ENCODE data around the gene PXDC1. TPM values are rescaled to one million over a fixed set of nuclear protein-coding genes. Genes with fewer than 3 reads are reported as not detected.

Gene PXDC1
- total and polyA plus RNA-seq, 2 donors (not counting 3 experiments of a cell fraction or from before 2014, with no cell fraction given), result 60.9 to 121 TPM

DNA sequence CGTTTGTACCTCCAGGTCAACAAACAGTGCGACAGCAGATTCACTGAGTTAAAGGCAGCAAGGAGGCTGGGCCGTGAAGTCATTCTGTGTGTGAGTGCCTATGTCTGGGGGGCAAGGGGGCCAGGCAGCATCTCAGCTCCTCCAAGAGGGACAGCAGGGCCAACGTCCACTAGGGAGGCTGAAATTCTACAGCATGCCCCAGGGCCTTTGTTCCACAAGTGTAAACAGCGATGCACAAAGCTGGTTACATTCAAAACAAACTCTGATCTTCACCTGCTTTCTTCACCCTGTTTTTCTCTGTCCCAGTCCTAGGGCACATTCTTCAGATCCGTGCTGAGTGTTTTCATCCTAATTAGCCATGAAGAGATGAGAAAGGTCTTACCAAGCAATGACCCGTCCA is 41.1 kb downstream of the PXDC1 start:
- H3K4me2 ChIP-seq (ENCODE audit: insufficient read depth, low read length), result no peak overlapping the region
- no peaks in the 10 kb centered on the region for H4K20me1 ChIP-seq (replicated peaks; ENCODE audit: control insufficient read depth, extremely low read depth, insufficient read depth, low read length)
- no peaks in the 10 kb centered on the region for H3K36me3 ChIP-seq (ENCODE audit: control insufficient read depth in 2 of 2, extremely low read depth in 1 of 2, insufficient read depth in 2 of 2, low read length in 2 of 2)
- dilution Hi-C loops (cut with MboI; ENCODE audit: extremely low pct_ligation_motif_present, low sequenced_read_pairs), result no loop called here
- POLR2A ChIA-PET, result no interaction called here
- no peak for FAIRE-seq
- no peaks in the 10 kb centered on the region for H3K79me2 ChIP-seq (ENCODE audit: control insufficient read depth, insufficient read depth, low read length)
- H2AFZ ChIP-seq (ENCODE audit: low read depth, low read length), result no peak overlapping the region
- no TSS peak for BruUV-seq (replicated peaks)
- H3K9me1 ChIP-seq (replicated peaks; ENCODE audit: control insufficient read depth, extremely low read depth, insufficient read depth, low read length), result no peaks in the 10 kb centered on the region
- no peaks in the 10 kb centered on the region for H3K27me3 ChIP-seq (ENCODE audit: control insufficient read depth in 2 of 2, insufficient read depth in 2 of 2, low read length in 2 of 2)
- no peak overlapping the region for H3K9ac ChIP-seq (replicated peaks; ENCODE audit: extremely low read depth, insufficient read depth, low read length)
- CTCF ChIA-PET, result no interaction called here
- H3K27ac ChIP-seq (ENCODE audit: insufficient read depth, low read depth, low read length), result no peak overlapping the region
- peaks cover 6% of the 10 kb centered on the region for H3K4me1 ChIP-seq (ENCODE audit: control insufficient read depth, extremely low read depth, insufficient read depth, low read length)
- H3K9me3 ChIP-seq (replicated peaks; ENCODE audit: control insufficient read depth, insufficient read depth, low read length), result no peaks in the 10 kb centered on the region
- H3K4me3 ChIP-seq (replicated peaks in 1 of 3; ENCODE audit: insufficient read depth in 1 of 3, low read depth in 1 of 3, low read length in 3 of 3), result no peak overlapping the region
- TF ChIP-seq JUN (IDR thresholded peaks at IDR 0.05; ENCODE audit: borderline replicate concordance, insufficient read depth, insufficient read length, low read depth) (no peak), FOS (IDR thresholded peaks at IDR 0.05; ENCODE audit: borderline replicate concordance, insufficient read depth, low read length) (no peak), GATA2 (IDR thresholded peaks at IDR 0.05; ENCODE audit: insufficient read depth, insufficient read length, low read depth, low read length) (no peak), POLR2AphosphoS5 (IDR thresholded peaks at IDR 0.05; ENCODE audit: insufficient read depth, low read depth, low read length) (no peak), EZH2 (IDR thresholded peaks at IDR 0.05; ENCODE audit: borderline replicate concordance, low read depth, low read length, severe bottlenecking) (no peak), POLR2A (IDR thresholded peaks at IDR 0.05; ENCODE audit: low read depth, low read length) (no peak)
- TF ChIP-seq, protein P1, sequence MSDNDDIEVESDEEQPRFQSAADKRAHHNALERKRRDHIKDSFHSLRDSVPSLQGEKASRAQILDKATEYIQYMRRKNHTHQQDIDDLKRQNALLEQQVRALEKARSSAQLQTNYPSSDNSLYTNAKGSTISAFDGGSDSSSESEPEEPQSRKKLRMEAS (IDR thresholded peaks at IDR 0.05; ENCODE audit: insufficient read depth, insufficient read length), result no peak
- DNase-seq (ENCODE audit: low read depth, low spot score), result no peak
- intact Hi-C loops (cut with micrococcal nuclease), result no loop called here

DNA sequence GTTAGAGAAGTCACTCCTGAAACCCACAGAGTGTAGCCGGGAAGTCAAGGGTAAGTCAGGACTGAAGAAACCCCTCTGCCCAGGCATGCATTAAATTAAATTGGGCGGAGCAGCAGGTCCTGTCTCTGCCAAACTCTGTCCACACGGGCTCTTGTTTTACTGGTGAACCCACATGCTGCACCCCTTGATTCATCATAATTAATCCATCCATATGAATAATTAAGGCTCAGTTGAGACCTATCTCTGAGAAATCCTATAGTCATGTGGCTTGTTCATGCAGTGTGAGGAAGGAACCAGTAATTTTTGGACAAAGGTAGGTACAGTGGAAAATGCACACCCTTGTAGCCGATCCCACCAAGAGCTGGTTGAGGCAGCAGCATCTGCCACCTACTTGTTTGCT is 43.0 kb downstream of the PXDC1 start:
- CTCF ChIA-PET, result no interaction called here
- dilution Hi-C loops (cut with MboI; ENCODE audit: extremely low pct_ligation_motif_present, low sequenced_read_pairs) (no loop called here), intact Hi-C loops (cut with micrococcal nuclease) (no loop called here)
- H3K36me3 ChIP-seq (ENCODE audit: control insufficient read depth in 2 of 2, extremely low read depth in 1 of 2, insufficient read depth in 2 of 2, low read length in 2 of 2), result no peaks in the 10 kb centered on the region
- H3K27ac ChIP-seq (ENCODE audit: insufficient read depth, low read depth, low read length), result no peak overlapping the region
- H2AFZ ChIP-seq (ENCODE audit: low read depth, low read length), result no peak overlapping the region
- no peak overlapping the region for H3K4me3 ChIP-seq (replicated peaks in 1 of 3; ENCODE audit: insufficient read depth in 1 of 3, low read depth in 1 of 3, low read length in 3 of 3)
- POLR2A ChIA-PET, result no interaction called here
- no peaks in the 10 kb centered on the region for H3K9me1 ChIP-seq (replicated peaks; ENCODE audit: control insufficient read depth, extremely low read depth, insufficient read depth, low read length)
- H3K9me3 ChIP-seq (replicated peaks; ENCODE audit: control insufficient read depth, insufficient read depth, low read length), result no peaks in the 10 kb centered on the region
- peaks cover 6% of the 10 kb centered on the region for H3K4me1 ChIP-seq (ENCODE audit: control insufficient read depth, extremely low read depth, insufficient read depth, low read length)
- no peaks in the 10 kb centered on the region for H4K20me1 ChIP-seq (replicated peaks; ENCODE audit: control insufficient read depth, extremely low read depth, insufficient read depth, low read length)
- H3K4me2 ChIP-seq (ENCODE audit: insufficient read depth, low read length), result no peak overlapping the region
- DNase-seq (ENCODE audit: low read depth, low spot score), result no peak
- no peak for FAIRE-seq
- BruUV-seq (replicated peaks), result no TSS peak
- no peaks in the 10 kb centered on the region for H3K79me2 ChIP-seq (ENCODE audit: control insufficient read depth, insufficient read depth, low read length)
- H3K27me3 ChIP-seq (ENCODE audit: control insufficient read depth in 2 of 2, insufficient read depth in 2 of 2, low read length in 2 of 2), result no peaks in the 10 kb centered on the region
- no peak overlapping the region for H3K9ac ChIP-seq (replicated peaks; ENCODE audit: extremely low read depth, insufficient read depth, low read length)
- TF ChIP-seq MYC (IDR thresholded peaks at IDR 0.05; ENCODE audit: low read depth, low read length) (no peak), JUN (IDR thresholded peaks at IDR 0.05; ENCODE audit: borderline replicate concordance, insufficient read depth, insufficient read length, low read depth) (no peak), FOS (IDR thresholded peaks at IDR 0.05; ENCODE audit: borderline replicate concordance, insufficient read depth, low read length) (no peak), POLR2AphosphoS5 (IDR thresholded peaks at IDR 0.05; ENCODE audit: insufficient read depth, low read depth, low read length) (no peak), EZH2 (IDR thresholded peaks at IDR 0.05; ENCODE audit: borderline replicate concordance, low read depth, low read length, severe bottlenecking) (no peak)
- TF ChIP-seq, protein P1 (IDR thresholded peaks at IDR 0.05; ENCODE audit: insufficient read depth, insufficient read length), result no peak
- TF ChIP-seq, protein P2, sequence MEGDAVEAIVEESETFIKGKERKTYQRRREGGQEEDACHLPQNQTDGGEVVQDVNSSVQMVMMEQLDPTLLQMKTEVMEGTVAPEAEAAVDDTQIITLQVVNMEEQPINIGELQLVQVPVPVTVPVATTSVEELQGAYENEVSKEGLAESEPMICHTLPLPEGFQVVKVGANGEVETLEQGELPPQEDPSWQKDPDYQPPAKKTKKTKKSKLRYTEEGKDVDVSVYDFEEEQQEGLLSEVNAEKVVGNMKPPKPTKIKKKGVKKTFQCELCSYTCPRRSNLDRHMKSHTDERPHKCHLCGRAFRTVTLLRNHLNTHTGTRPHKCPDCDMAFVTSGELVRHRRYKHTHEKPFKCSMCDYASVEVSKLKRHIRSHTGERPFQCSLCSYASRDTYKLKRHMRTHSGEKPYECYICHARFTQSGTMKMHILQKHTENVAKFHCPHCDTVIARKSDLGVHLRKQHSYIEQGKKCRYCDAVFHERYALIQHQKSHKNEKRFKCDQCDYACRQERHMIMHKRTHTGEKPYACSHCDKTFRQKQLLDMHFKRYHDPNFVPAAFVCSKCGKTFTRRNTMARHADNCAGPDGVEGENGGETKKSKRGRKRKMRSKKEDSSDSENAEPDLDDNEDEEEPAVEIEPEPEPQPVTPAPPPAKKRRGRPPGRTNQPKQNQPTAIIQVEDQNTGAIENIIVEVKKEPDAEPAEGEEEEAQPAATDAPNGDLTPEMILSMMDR (IDR thresholded peaks at IDR 0.05; ENCODE audit: extremely low read depth in 1 of 2, insufficient read depth in 1 of 2, low read depth in 1 of 2, low read length in 2 of 2), result no peak

Measured in endothelial cell of umbilical vein (primary cell).